ENCODE data around the gene ANG. TPM values are rescaled to one million over a fixed set of nuclear protein-coding genes. Genes with fewer than 3 reads are reported as not detected.

Gene ANG
- polyA plus RNA-seq, 1 of the 3 experiments (the other 2 are of a cell fraction), result 3.6 TPM

DNA sequence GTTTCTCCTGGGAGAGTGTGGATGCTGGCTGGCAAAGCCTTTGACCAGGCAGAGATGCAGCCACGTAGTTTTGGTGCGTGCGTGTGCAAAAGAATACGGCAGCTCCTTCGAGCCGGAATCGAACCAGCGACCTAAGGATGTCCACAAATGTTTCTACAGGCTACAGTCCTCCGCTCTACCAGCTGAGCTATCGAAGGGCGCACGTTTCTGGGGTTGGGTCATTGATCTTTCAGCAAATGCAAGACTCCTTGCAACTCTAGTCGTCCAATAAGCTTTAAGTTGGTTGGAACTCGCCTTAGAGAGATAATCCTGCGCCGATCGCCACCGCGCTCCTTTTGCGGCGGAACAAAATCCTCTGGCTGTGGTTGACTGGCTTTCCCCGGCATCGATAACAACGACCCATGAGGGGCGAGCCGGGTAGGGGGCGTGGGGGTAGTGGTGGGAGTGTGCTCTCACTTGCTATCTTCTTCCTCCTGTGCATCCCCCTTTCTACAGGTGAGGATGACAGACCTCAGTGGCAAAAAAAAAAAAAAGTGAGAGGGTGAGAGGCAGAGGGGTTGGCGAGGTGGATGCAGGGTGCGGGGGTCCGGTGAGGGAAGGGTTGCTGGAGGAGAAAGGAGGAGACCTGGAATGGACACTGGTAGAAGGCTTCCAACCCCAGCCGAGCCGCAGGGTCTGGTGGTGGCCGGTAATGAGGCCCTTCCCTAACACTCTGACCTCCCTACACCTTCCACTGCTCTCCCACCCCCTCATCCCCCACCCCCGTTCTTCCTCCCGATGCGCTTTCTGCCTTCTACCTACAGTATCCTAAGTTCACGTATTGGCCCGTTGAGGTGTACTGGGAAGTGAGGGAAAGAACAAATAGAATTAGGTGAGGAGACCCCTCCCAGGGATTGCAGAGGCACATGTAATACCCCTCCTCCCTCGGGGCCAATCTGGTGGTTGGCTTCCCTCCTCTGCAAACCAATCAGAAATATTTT, 35.3 kb upstream of the ANG start:
- WGBS (ENCODE audit: low lambda C conversion rate), result 1% methylated on average over 39 of the region's 39 CpGs
- H3F3A ChIP-seq (replicated peaks; ENCODE audit: insufficient read depth), result peaks cover 4% of the 10 kb centered on the region
- H3K4me2 ChIP-seq, result 0 out of 2 replicates have a peak overlapping the region, but pooled peaks have one; percentile 7
- H3K9me3 ChIP-seq, result no peaks in the 10 kb centered on the region
- ChIA-PET CTCF (no interaction called here), POLR2A (no interaction called here)
- TF ChIP-seq TEAD4 (IDR thresholded peaks at IDR 0.05; ENCODE audit: borderline replicate concordance, insufficient read depth), result peak; percentile 41; the same call in 1 of the 2 replicates
- no peak for TF ChIP-seq RCOR1 (IDR thresholded peaks at IDR 0.05; ENCODE audit: low read length)
- no peak for TF ChIP-seq JUND (IDR thresholded peaks at IDR 0.05)
- peak overlapping the region; percentile 13 to 26; a peak in 2 of 4 replicates for H3K4me3 ChIP-seq (ENCODE audit: low read depth in 2 of 2, low read length in 1 of 2)
- no peaks in the 10 kb centered on the region for H3K4me1 ChIP-seq (ENCODE audit: control insufficient read depth in 1 of 2, insufficient read depth in 2 of 2, low read depth in 1 of 2, low read length in 1 of 2)
- no peak overlapping the region for H3K9ac ChIP-seq
- H3K79me2 ChIP-seq (ENCODE audit: insufficient read depth), result no peaks in the 10 kb centered on the region
- H2AFZ ChIP-seq (ENCODE audit: low read depth), result no peak overlapping the region
- DNase-seq, result no peak
- peaks cover 72% of the 10 kb centered on the region for H3K27me3 ChIP-seq (ENCODE audit: insufficient read depth)
- H3K36me3 ChIP-seq (replicated peaks in 1 of 2; ENCODE audit: control insufficient read depth in 1 of 2, insufficient read depth in 2 of 2, low read length in 1 of 2), result no peaks in the 10 kb centered on the region
- H4K20me1 ChIP-seq (ENCODE audit: insufficient read depth), result no peaks in the 10 kb centered on the region
- no peaks in the 10 kb centered on the region for H3K9me2 ChIP-seq
- H3K27ac ChIP-seq (ENCODE audit: low read depth in 2 of 2, low read length in 1 of 2), result no peak overlapping the region

DNA sequence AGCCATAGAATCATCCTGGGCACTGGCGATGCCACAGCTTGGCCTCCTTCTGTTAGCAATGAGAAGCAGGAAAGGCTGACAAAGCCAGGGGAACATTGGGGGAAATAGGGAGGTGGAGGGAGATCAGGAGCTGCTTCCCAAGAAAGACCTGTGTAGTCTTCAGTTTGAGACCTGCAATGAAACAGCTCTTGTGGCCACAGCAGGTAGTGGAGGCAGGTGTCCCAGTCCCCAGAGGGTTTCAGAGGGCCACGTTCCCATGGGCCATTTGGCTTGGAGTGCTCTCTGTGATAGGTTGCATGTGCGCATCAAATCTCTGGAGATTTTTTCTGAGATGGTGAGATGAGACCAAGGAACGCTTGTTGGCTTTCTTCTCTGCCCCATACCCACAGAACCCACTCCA, 32.7 kb upstream of the ANG start:
- H3K36me3 ChIP-seq (replicated peaks in 1 of 2; ENCODE audit: control insufficient read depth in 1 of 2, insufficient read depth in 2 of 2, low read length in 1 of 2), result no peaks in the 10 kb centered on the region
- ChIA-PET CTCF (no interaction called here), POLR2A (no interaction called here)
- WGBS (ENCODE audit: low lambda C conversion rate), result 21% methylated on average over 4 of the region's 4 CpGs
- no peaks in the 10 kb centered on the region for H3K79me2 ChIP-seq (ENCODE audit: insufficient read depth)
- peaks cover 77% of the 10 kb centered on the region for H3K27me3 ChIP-seq (ENCODE audit: insufficient read depth)
- no peak for DNase-seq
- H3F3A ChIP-seq (replicated peaks; ENCODE audit: insufficient read depth), result peaks cover 3% of the 10 kb centered on the region
- H3K27ac ChIP-seq (ENCODE audit: low read depth in 2 of 2, low read length in 1 of 2), result no peak overlapping the region
- H3K9me3 ChIP-seq, result no peaks in the 10 kb centered on the region
- H3K4me3 ChIP-seq (ENCODE audit: low read depth in 2 of 2, low read length in 1 of 2), result no peak overlapping the region
- H3K9ac ChIP-seq, result no peak overlapping the region
- no peaks in the 10 kb centered on the region for H3K9me2 ChIP-seq
- TF ChIP-seq SMC3 (IDR thresholded peaks at IDR 0.05; ENCODE audit: low read depth, low read length) (no peak), YY1 (IDR thresholded peaks at IDR 0.05; ENCODE audit: low read depth) (no peak), NRF1 (IDR thresholded peaks at IDR 0.05; ENCODE audit: low read depth, low read length) (no peak), CHD2 (IDR thresholded peaks at IDR 0.05; ENCODE audit: low read length, partially characterized antibody) (no peak)
- TF ChIP-seq, protein P1, sequence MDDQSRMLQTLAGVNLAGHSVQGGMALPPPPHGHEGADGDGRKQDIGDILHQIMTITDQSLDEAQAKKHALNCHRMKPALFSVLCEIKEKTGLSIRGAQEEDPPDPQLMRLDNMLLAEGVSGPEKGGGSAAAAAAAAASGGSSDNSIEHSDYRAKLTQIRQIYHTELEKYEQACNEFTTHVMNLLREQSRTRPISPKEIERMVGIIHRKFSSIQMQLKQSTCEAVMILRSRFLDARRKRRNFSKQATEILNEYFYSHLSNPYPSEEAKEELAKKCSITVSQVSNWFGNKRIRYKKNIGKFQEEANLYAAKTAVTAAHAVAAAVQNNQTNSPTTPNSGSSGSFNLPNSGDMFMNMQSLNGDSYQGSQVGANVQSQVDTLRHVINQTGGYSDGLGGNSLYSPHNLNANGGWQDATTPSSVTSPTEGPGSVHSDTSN (IDR thresholded peaks at IDR 0.05), result no peak
- H3K4me1 ChIP-seq (ENCODE audit: control insufficient read depth in 1 of 2, insufficient read depth in 2 of 2, low read depth in 1 of 2, low read length in 1 of 2), result no peaks in the 10 kb centered on the region
- H3K4me2 ChIP-seq, result no peak overlapping the region
- no peak overlapping the region for H2AFZ ChIP-seq (ENCODE audit: low read depth)
- no peaks in the 10 kb centered on the region for H4K20me1 ChIP-seq (ENCODE audit: insufficient read depth)

DNA sequence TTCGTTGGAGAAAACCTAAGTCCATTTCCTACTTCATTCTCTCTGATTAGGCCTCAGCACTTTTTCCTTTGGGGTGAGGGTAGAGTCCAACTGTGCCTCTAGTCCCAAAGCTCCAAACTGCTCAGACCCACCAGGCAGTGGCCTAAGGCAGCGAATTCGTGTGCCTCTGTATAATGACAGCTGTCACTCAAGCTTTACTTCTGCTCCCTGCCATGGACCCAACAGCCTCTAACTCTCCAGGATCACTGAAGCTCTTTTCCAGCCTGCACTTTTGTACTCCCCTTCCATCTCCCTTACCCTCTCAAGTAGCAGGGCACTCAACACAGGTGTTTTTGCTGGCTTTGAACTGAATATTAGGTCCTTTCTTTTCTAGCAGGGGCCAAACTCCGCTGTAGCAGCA, 32.3 kb upstream of the ANG start:
- POLR2A ChIA-PET, result no interaction called here
- CTCF ChIA-PET, result no interaction called here

More for the DNA sequence above, 32.3 kb upstream of the ANG start:
- no peaks in the 10 kb centered on the region for H4K20me1 ChIP-seq (ENCODE audit: insufficient read depth)
- no peak overlapping the region for H3K27ac ChIP-seq (ENCODE audit: low read depth in 2 of 2, low read length in 1 of 2)
- H2AFZ ChIP-seq (ENCODE audit: low read depth), result no peak overlapping the region
- H3K36me3 ChIP-seq (replicated peaks in 1 of 2; ENCODE audit: control insufficient read depth in 1 of 2, insufficient read depth in 2 of 2, low read length in 1 of 2), result no peaks in the 10 kb centered on the region
- no peaks in the 10 kb centered on the region for H3K9me2 ChIP-seq
- no peaks in the 10 kb centered on the region for H3K9me3 ChIP-seq
- no peak overlapping the region for H3K4me3 ChIP-seq (ENCODE audit: low read depth in 2 of 2, low read length in 1 of 2)
- no peak overlapping the region for H3K4me2 ChIP-seq
- H3F3A ChIP-seq (replicated peaks; ENCODE audit: insufficient read depth), result peaks cover 3% of the 10 kb centered on the region
- no peak overlapping the region for H3K9ac ChIP-seq
- TF ChIP-seq POLR2AphosphoS5 (IDR thresholded peaks at IDR 0.05; ENCODE audit: low read depth, low read length) (no peak), SMC3 (IDR thresholded peaks at IDR 0.05; ENCODE audit: low read depth, low read length) (no peak), TAF1 (IDR thresholded peaks at IDR 0.05; ENCODE audit: borderline replicate concordance, low read depth, low read length) (no peak)
- TF ChIP-seq, protein P2, sequence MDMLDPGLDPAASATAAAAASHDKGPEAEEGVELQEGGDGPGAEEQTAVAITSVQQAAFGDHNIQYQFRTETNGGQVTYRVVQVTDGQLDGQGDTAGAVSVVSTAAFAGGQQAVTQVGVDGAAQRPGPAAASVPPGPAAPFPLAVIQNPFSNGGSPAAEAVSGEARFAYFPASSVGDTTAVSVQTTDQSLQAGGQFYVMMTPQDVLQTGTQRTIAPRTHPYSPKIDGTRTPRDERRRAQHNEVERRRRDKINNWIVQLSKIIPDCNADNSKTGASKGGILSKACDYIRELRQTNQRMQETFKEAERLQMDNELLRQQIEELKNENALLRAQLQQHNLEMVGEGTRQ (IDR thresholded peaks at IDR 0.05; ENCODE audit: borderline replicate concordance, low read depth, low read length), result no peak
- TF ChIP-seq, protein P3, sequence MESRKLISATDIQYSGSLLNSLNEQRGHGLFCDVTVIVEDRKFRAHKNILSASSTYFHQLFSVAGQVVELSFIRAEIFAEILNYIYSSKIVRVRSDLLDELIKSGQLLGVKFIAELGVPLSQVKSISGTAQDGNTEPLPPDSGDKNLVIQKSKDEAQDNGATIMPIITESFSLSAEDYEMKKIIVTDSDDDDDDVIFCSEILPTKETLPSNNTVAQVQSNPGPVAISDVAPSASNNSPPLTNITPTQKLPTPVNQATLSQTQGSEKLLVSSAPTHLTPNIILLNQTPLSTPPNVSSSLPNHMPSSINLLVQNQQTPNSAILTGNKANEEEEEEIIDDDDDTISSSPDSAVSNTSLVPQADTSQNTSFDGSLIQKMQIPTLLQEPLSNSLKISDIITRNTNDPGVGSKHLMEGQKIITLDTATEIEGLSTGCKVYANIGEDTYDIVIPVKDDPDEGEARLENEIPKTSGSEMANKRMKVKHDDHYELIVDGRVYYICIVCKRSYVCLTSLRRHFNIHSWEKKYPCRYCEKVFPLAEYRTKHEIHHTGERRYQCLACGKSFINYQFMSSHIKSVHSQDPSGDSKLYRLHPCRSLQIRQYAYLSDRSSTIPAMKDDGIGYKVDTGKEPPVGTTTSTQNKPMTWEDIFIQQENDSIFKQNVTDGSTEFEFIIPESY (IDR thresholded peaks at IDR 0.05; ENCODE audit: borderline replicate concordance, low read depth), result no peak
- WGBS (ENCODE audit: low lambda C conversion rate), result 13% methylated on average over 4 of the region's 4 CpGs
- DNase-seq, result no peak
- no peaks in the 10 kb centered on the region for H3K4me1 ChIP-seq (ENCODE audit: control insufficient read depth in 1 of 2, insufficient read depth in 2 of 2, low read depth in 1 of 2, low read length in 1 of 2)
- peaks cover 77% of the 10 kb centered on the region for H3K27me3 ChIP-seq (ENCODE audit: insufficient read depth)
- H3K79me2 ChIP-seq (ENCODE audit: insufficient read depth), result no peaks in the 10 kb centered on the region

Data from SK-N-SH (cell line).